SK-N-SH (cell line): ENCODE results near the gene AVPR2. TPM values are rescaled to one million over a fixed set of nuclear protein-coding genes. Genes with fewer than 3 reads are reported as not detected.
A peak's percentile ranks its signal among the peaks of the same experiment; 100 is the strongest.

Experiments used
- CTCF ChIA-PET: fragments of 300-600, 350-600 bp; formaldehyde crosslinking; extraction: SDS; loops from one replicate; lab custom pipeline; 2021; lab: Yijun Ruan, JAX
- POLR2A ChIA-PET: fragments of 350-600 bp; sonication (Branson Sonifier 250); formaldehyde crosslinking; extraction: SDS; loops from one replicate; lab custom pipeline; 2020; ENCODE audit warnings: antibody characterized with exemption, inconsistent platforms; lab: Yijun Ruan, JAX
- DNase-seq: peaks from one replicate; pipeline ENCODE4 v3.0.0; 2012
- H2AFZ ChIP-seq: fragments of 200-600 bp; sonication (generic); 2 replicates; pipeline ENCODE4 v1.8.1; 2016; ENCODE audit warnings: antibody characterized with exemption, mild to moderate bottlenecking, low read depth
- H3F3A ChIP-seq: fragments of 200-600 bp; sonication (generic); replicated peaks from 2 replicates; pipeline ENCODE3; 2016; ENCODE audit warnings: antibody characterized with exemption, mild to moderate bottlenecking; ENCODE audit not compliant: insufficient read depth
- H3K27ac ChIP-seq, 2 experiments: fragments of 200-500 bp in 1 of 2; fragments of 200-600 bp in 1 of 2; sonication (Bioruptor generic) in 1 of 2; sonication (generic), shearing (Covaris generic) in 1 of 2; 2 replicates each; pipeline versions ENCODE4 v1.5.1 to v1.6.1; 2014 to 2016; ENCODE audit warnings: low read depth in 2 of 2, inconsistent platforms in 1 of 2, low read length in 1 of 2, mild to moderate bottlenecking in 1 of 2, mixed read lengths in 1 of 2
- H3K27me3 ChIP-seq: fragments of 200-600 bp; sonication (generic), shearing (Covaris generic); 2 replicates; pipeline ENCODE4 v1.6.1; 2016; ENCODE audit warnings: mixed run types; ENCODE audit not compliant: insufficient read depth
- H3K36me3 ChIP-seq, 2 experiments: fragments of 200-500 bp in 1 of 2; fragments of 200-600 bp in 1 of 2; sonication (Bioruptor generic) in 1 of 2; sonication (generic) in 1 of 2; replicated peaks in 1 of 2; 2 replicates each; pipeline versions ENCODE3 to v1.5.1; 2014 to 2016; ENCODE audit warnings: low read length in 1 of 2, mild to moderate bottlenecking in 1 of 2; ENCODE audit not compliant: insufficient read depth in 2 of 2, control insufficient read depth in 1 of 2
- H3K4me1 ChIP-seq, 2 experiments: fragments of 200-500 bp in 1 of 2; fragments of 200-600 bp in 1 of 2; sonication (Bioruptor generic) in 1 of 2; sonication (generic), shearing (Covaris generic) in 1 of 2; 2 replicates each; pipeline versions ENCODE4 v1.5.1 to v1.6.1; 2014 to 2016; ENCODE audit warnings: low read depth in 1 of 2, low read length in 1 of 2, mixed run types in 1 of 2; ENCODE audit not compliant: insufficient read depth in 2 of 2, control insufficient read depth in 1 of 2
- H3K4me2 ChIP-seq: fragments of 200-600 bp; sonication (generic), shearing (Covaris generic); 2 replicates; pipeline ENCODE4 v1.6.1; 2017; ENCODE audit warnings: mixed run types
- H3K4me3 ChIP-seq, 2 experiments: fragments of 200-500 bp in 1 of 2; fragments of 200-600 bp in 1 of 2; sonication (Bioruptor generic) in 1 of 2; sonication (generic), shearing (Covaris generic) in 1 of 2; 2 replicates each; pipeline versions ENCODE4 v1.5.1 to v1.8.1; 2014 to 2016; ENCODE audit warnings: low read depth in 2 of 2, inconsistent platforms in 1 of 2, low read length in 1 of 2, mild to moderate bottlenecking in 1 of 2, mixed read lengths in 1 of 2, moderate library complexity in 1 of 2
- H3K79me2 ChIP-seq: fragments of 200-600 bp; sonication (generic); 2 replicates; pipeline ENCODE4 v1.8.1; 2017; ENCODE audit warnings: mild to moderate bottlenecking; ENCODE audit not compliant: insufficient read depth
- H3K9ac ChIP-seq: fragments of 200-600 bp; sonication (generic); 2 replicates; pipeline ENCODE4 v1.6.1; 2017; ENCODE audit warnings: mixed run types
- H3K9me2 ChIP-seq: fragments of 200-600 bp; sonication (generic); 2 replicates; pipeline ENCODE4 v1.6.1; 2017; ENCODE audit warnings: mixed run types
- H3K9me3 ChIP-seq: fragments of 200-600 bp; sonication (generic); 2 replicates; pipeline ENCODE4 v1.6.1; 2017; ENCODE audit warnings: mixed run types, mild to moderate bottlenecking, moderate library complexity
- H4K20me1 ChIP-seq: fragments of 200-600 bp; sonication (generic); 2 replicates; pipeline ENCODE4 v1.6.1; 2017; ENCODE audit warnings: mild to moderate bottlenecking, mixed run types; ENCODE audit not compliant: insufficient read depth
- EZH2phosphoT487 ChIP-seq: fragments of 200-600 bp; sonication (generic); IDR thresholded peaks from 2 replicates; pipeline ENCODE4 v1.6.1; 2017; ENCODE audit warnings: low read depth, mixed run types, mild to moderate bottlenecking, antibody characterized with exemption, moderate library complexity, borderline replicate concordance
- FOXJ3 ChIP-seq: sonication (generic); formaldehyde crosslinking; IDR thresholded peaks from 2 replicates; pipeline ENCODE4 v1.5.1; 2020; ENCODE audit warnings: mild to moderate bottlenecking, missing genetic modification reagents
- GABPA ChIP-seq: IDR thresholded peaks from 2 replicates; pipeline ENCODE4 v1.4.0; 2012; ENCODE audit warnings: low read depth, mild to moderate bottlenecking
- GATA2 ChIP-seq: sonication (generic); formaldehyde crosslinking; IDR thresholded peaks from 2 replicates; pipeline ENCODE4 v1.5.0; 2020; ENCODE audit warnings: mild to moderate bottlenecking, missing genetic modification reagents
- MAX ChIP-seq: IDR thresholded peaks from 2 replicates; pipeline ENCODE4 v1.4.0; 2012; ENCODE audit warnings: low read depth
- NFIC ChIP-seq: IDR thresholded peaks from 2 replicates; pipeline ENCODE4 v1.4.0; 2012; ENCODE audit warnings: borderline replicate concordance
- PBX3 ChIP-seq: IDR thresholded peaks from 2 replicates; pipeline ENCODE4; 2012
- POLR2AphosphoS5 ChIP-seq: IDR thresholded peaks from 2 replicates; pipeline ENCODE4 v1.6.1; 2012; ENCODE audit warnings: low read depth, low read length
- RAD21 ChIP-seq: IDR thresholded peaks from 2 replicates; pipeline ENCODE4 v1.6.1; 2012; ENCODE audit warnings: mild to moderate bottlenecking, low read length
- RCOR1 ChIP-seq: fragments of 150-350 bp; IDR thresholded peaks from 2 replicates; pipeline ENCODE4 v1.6.1; 2017; ENCODE audit warnings: antibody characterized with exemption, low read length
- SMC3 ChIP-seq: IDR thresholded peaks from 2 replicates; pipeline ENCODE4 v1.6.1; 2012; ENCODE audit warnings: low read depth, low read length, improper control_type of control experiment
- TAF1 ChIP-seq: IDR thresholded peaks from 2 replicates; pipeline ENCODE4 v1.6.1; 2012; ENCODE audit warnings: low read depth, mild to moderate bottlenecking, low read length, moderate library complexity, borderline replicate concordance
- TCF12 ChIP-seq: IDR thresholded peaks from 2 replicates; pipeline ENCODE4 v1.4.0; 2012
- USF1 ChIP-seq: IDR thresholded peaks from 2 replicates; pipeline ENCODE4 v1.4.0; 2012; ENCODE audit warnings: low read depth, borderline replicate concordance
- YY1 ChIP-seq: IDR thresholded peaks from 2 replicates; pipeline ENCODE4 v1.4.0; 2012; ENCODE audit warnings: low read depth, mild to moderate bottlenecking
- WGBS: methylation state at CpG from one replicate; pipeline ENCODE4 v1.1.6; 2017; ENCODE audit warnings: low lambda C conversion rate; 5-methylcytosine and 5-hydroxymethylcytosine counted together
- polyA plus RNA-seq, 3 experiments: library from polyadenylated mRNA; depleted of rRNA; stranded (reverse); fragments of >200 nt; gene quantifications; 2 replicates each; pipeline ENCODE4 v1.2.3, GENCODE V29; 2012

AVPR2 gene
- polyA plus RNA-seq, 1 of the 3 experiments (the other 2 are of a cell fraction): not detected

GRCh38 chrX:153926858-153927671 lies 22.6 kb downstream of the AVPR2 start:
- Histone ChIP-seq H3K9ac (peak overlapping the region; percentile 99), H3K4me2 (peak overlapping the region; percentile 99), H3K27ac (peak overlapping the region; percentile 97), H2AFZ (peak overlapping the region; percentile 57; the same call in 1 of the 2 replicates), H3K9me2 (no peaks in the 10 kb centered on the region), H3K9me3 (no peaks in the 10 kb centered on the region), H3K27me3 (peaks cover 5% of the 10 kb centered on the region; the same call in 1 of the 2 replicates), H3K79me2 (peaks cover 8% of the 10 kb centered on the region; the same call in 1 of the 2 replicates), H3K4me1 (peaks cover 0 to 60% of the 10 kb centered on the region in 2 experiments; a peak in 1 of 4 replicates), H3F3A (peaks cover 19% of the 10 kb centered on the region), H3K4me3 (peak overlapping the region; percentile 71 to 94), H3K36me3 (peaks cover 5 to 26% of the 10 kb centered on the region in 2 experiments), H4K20me1 (peaks cover 10% of the 10 kb centered on the region)
- TF ChIP-seq TCF12 (no peak), RCOR1 (0 out of 2 replicates have a peak, but pooled peaks have one; percentile 7), GATA2 (no peak), TAF1 (peak; percentile 39; the same call in 1 of the 2 replicates)
- WGBS: 54% methylated on average over 15 of the region's 31 CpGs
- DNase-seq: peak; percentile 69
- ChIA-PET CTCF (interaction anchor here (1.1 to 16.7 kb wide), 9 partner anchors 10 to 163 kb away, joined by 3 to 271 read pairs (median 3); partner anchors contain the start of genes PLXNB3 and RENBP), POLR2A (interaction anchor here (0.6 to 1.7 kb wide), 11 partner anchors 13 to 500 kb away, joined by 3 to 9 read pairs (median 3); partner anchors contain the start of gene RENBP)

- POLR2A ChIA-PET: interaction anchor here (0.6 to 1.7 kb wide), 8 partner anchors 13 to 52 kb away, joined by 3 to 9 read pairs (median 4); partner anchors contain the start of gene RENBP
Measured at GRCh38 chrX:153927672-153927921, 23.1 kb downstream of the AVPR2 start.

GRCh38 chrX:153927922-153928760 lies 23.7 kb downstream of the AVPR2 start:
- peaks cover 5% of the 10 kb centered on the region; the same call in 1 of the 2 replicates for H3K27me3 ChIP-seq
- peaks cover 18% of the 10 kb centered on the region for H3K79me2 ChIP-seq
- peak; percentile 97 for DNase-seq
- peak overlapping the region; percentile 99 for H3K9ac ChIP-seq
- no peaks in the 10 kb centered on the region for H3K9me3 ChIP-seq
- POLR2A ChIA-PET: interaction anchor here (0.9 to 1.7 kb wide), 9 partner anchors 11 to 55 kb away, joined by 3 to 9 read pairs (median 4); partner anchors contain the start of gene RENBP
- H3K36me3 ChIP-seq: peaks cover 10 to 34% of the 10 kb centered on the region in 2 experiments
- H4K20me1 ChIP-seq: peaks cover 21% of the 10 kb centered on the region
- H3K4me1 ChIP-seq: peaks cover under 1 to 50% of the 10 kb centered on the region in 2 experiments; a peak in 1 of 4 replicates
- H3K9me2 ChIP-seq: no peaks in the 10 kb centered on the region
- H2AFZ ChIP-seq: peak overlapping the region; percentile 70
- CTCF ChIA-PET: interaction anchor here (1.4 to 16.7 kb wide), 5 partner anchors 11 to 165 kb away, joined by 3 to 271 read pairs (median 16); partner anchors contain the start of genes PLXNB3 and RENBP
- peak overlapping the region; percentile 97 for H3K27ac ChIP-seq
- peaks cover 19% of the 10 kb centered on the region for H3F3A ChIP-seq
- peak overlapping the region; percentile 99 for H3K4me2 ChIP-seq
- WGBS: 4% methylated on average over 34 of the region's 76 CpGs
- H3K4me3 ChIP-seq: peak overlapping the region; percentile 71 to 94
- TF ChIP-seq GABPA: peak; percentile 77
- TF ChIP-seq POLR2AphosphoS5: peak; percentile 64
- TF ChIP-seq FOXJ3: peak; percentile 62; the same call in 1 of the 2 replicates
- no peak for TF ChIP-seq EZH2phosphoT487
- TF ChIP-seq USF1: peak; percentile 95
- TF ChIP-seq SMC3: peak; percentile 1; the same call in 1 of the 2 replicates
- TF ChIP-seq MAX: peak; percentile 86
- TF ChIP-seq RAD21: no peak; the same call in 1 of the 2 replicates
- TF ChIP-seq NFIC: no peak
- peak; percentile 71; the same call in 1 of the 2 replicates for TF ChIP-seq PBX3

More at GRCh38 chrX:153927672-153927921, 23.1 kb downstream of the AVPR2 start:
- 3% methylated on average over 4 of the region's 8 CpGs for WGBS
- Histone ChIP-seq H3K36me3 (peaks cover 5 to 31% of the 10 kb centered on the region in 2 experiments), H3K27ac (peak overlapping the region; percentile 97), H3F3A (peaks cover 19% of the 10 kb centered on the region), H3K4me1 (peaks cover 0 to 55% of the 10 kb centered on the region in 2 experiments; a peak in 1 of 4 replicates), H3K4me3 (peak overlapping the region; percentile 71 to 94), H3K9me3 (no peaks in the 10 kb centered on the region), H3K79me2 (peaks cover 13% of the 10 kb centered on the region), H3K4me2 (peak overlapping the region; percentile 99), H3K9ac (peak overlapping the region; percentile 99), H4K20me1 (peaks cover 15% of the 10 kb centered on the region), H2AFZ (peak overlapping the region; percentile 57), H3K9me2 (no peaks in the 10 kb centered on the region), H3K27me3 (peaks cover 5% of the 10 kb centered on the region; the same call in 1 of the 2 replicates)
- TF ChIP-seq YY1 (no peak), RCOR1 (0 out of 2 replicates have a peak, but pooled peaks have one; percentile 1)
- CTCF ChIA-PET: interaction anchor here (1.1 to 16.7 kb wide), 7 partner anchors 10 to 164 kb away, joined by 3 to 271 read pairs (median 6); partner anchors contain the start of genes PLXNB3 and RENBP
- no peak for DNase-seq
